HG02798 (cell line): Measurements from ENCODE around the gene FLCN.
A peak's percentile ranks its signal among the peaks of the same experiment; 100 is the strongest.
"Not testable (repeated sequence)": the region's sequence is repeated elsewhere in the genome, so short reads cannot be mapped to it uniquely, and the experiment has no call there.

ENCODE experiments used
- ATAC-seq: cut with Tn5 transposase; IDR thresholded peaks from one replicate; pipeline ENCODE4 v1.9.1; 2021; ENCODE audit warnings: mild to moderate bottlenecking; ENCODE audit not compliant: unreplicated experiment, poor library complexity

Gene FLCN

GRCh38 chr17:17237026-17237799, at the start of gene FLCN:
Gene FLCN (minus strand): TSS chr17:17237168. CDS start chr17:17228137, 9,031 bp downstream.
- peak; percentile 86 for ATAC-seq

GRCh38 chr17:17285951-17286350, 49.0 kb upstream of the FLCN start:
- no peak for ATAC-seq

GRCh38 chr17:17280613-17281549, 43.9 kb upstream of the FLCN start, which contains the start of gene COPS3:
Gene COPS3 (minus strand): TSS chr17:17281246. CDS start chr17:17281186, 60 bp downstream.
- ATAC-seq = peak; percentile 91

GRCh38 chr17:17279316-17279715, 42.3 kb upstream of the FLCN start:
- no peak for ATAC-seq

- ATAC-seq = not testable (repeated sequence)
These were observed 40.5 kb upstream of the FLCN start for GRCh38 chr17:17277431-17277830.

- ATAC-seq = no peak
These were observed 39.0 kb upstream of the FLCN start for GRCh38 chr17:17275971-17276370.

- ATAC-seq = no peak
These were observed 33.2 kb upstream of the FLCN start for GRCh38 chr17:17269926-17270773.

GRCh38 chr17:17264430-17264829, 27.5 kb upstream of the FLCN start:
- ATAC-seq = no peak

GRCh38 chr17:17258998-17259397, 22.0 kb upstream of the FLCN start:
- no peak for ATAC-seq

- no peak for ATAC-seq
These were observed 21.0 kb upstream of the FLCN start for GRCh38 chr17:17258011-17258410.

- ATAC-seq = no peak
These were observed 19.3 kb upstream of the FLCN start for GRCh38 chr17:17256316-17256715.

GRCh38 chr17:17255689-17256088, 18.7 kb upstream of the FLCN start:
- not testable (repeated sequence) for ATAC-seq

- no peak for ATAC-seq
These were observed 17.1 kb upstream of the FLCN start for GRCh38 chr17:17254036-17254435.

GRCh38 chr17:17253406-17253805, 16.4 kb upstream of the FLCN start:
- no peak for ATAC-seq

- ATAC-seq = no peak
These were observed 15.2 kb upstream of the FLCN start for GRCh38 chr17:17252149-17252661.

- no peak for ATAC-seq
These were observed 9.9 kb upstream of the FLCN start for GRCh38 chr17:17246879-17247278.

- no peak for ATAC-seq
These were observed 6.2 kb upstream of the FLCN start for GRCh38 chr17:17243163-17243562.

GRCh38 chr17:17242246-17242645, 5.3 kb upstream of the FLCN start:
- no peak for ATAC-seq

- no peak for ATAC-seq
These were observed 4.7 kb upstream of the FLCN start for GRCh38 chr17:17241656-17242055.

- ATAC-seq = no peak
These were observed 2.9 kb upstream of the FLCN start for GRCh38 chr17:17239832-17240231.
